Endothelial cell of umbilical vein (primary cell): ENCODE data around the gene SAXO1. TPM values are rescaled to one million over a fixed set of nuclear protein-coding genes. Genes with fewer than 3 reads are reported as not detected.

Source experiments
- BruUV-seq: library from RNA; stranded (reverse); fragments of 400-500 nt; replicated peaks from 2 replicates; lab custom pipeline; 2021; lab: Mats Ljungman, UMichigan
- CTCF ChIA-PET: fragments of 300-600, 350-600 bp; sonication (Branson Sonifier 250); formaldehyde crosslinking; loops from one replicate; lab custom pipeline; 2021; ENCODE audit warnings: antibody characterized with exemption, inconsistent platforms; lab: Charles Lee
- POLR2A ChIA-PET: fragments of 300-600, 350-600 bp; sonication (Branson Sonifier 250); formaldehyde crosslinking; loops from one replicate; lab custom pipeline; 2021; ENCODE audit warnings: antibody characterized with exemption, inconsistent platforms; lab: Charles Lee
- DNase-seq: peaks from one replicate; pipeline ENCODE4 v3.0.0-alpha.2; 2011; ENCODE audit warnings: low read depth, low spot score
- FAIRE-seq: peaks from 2 replicates; lab custom pipeline; 2011; peaks lifted over from hg19 to GRCh38; lab: Jason Lieb, UNC
- H2AFZ ChIP-seq: 2 replicates; pipeline ENCODE4 v1.6.0; 2012; ENCODE audit warnings: low read depth, low read length, control low read depth, inconsistent platforms
- H3K27ac ChIP-seq: 2 replicates; pipeline ENCODE4 v1.5.1; 2011; ENCODE audit warnings: low read depth, mild to moderate bottlenecking, control low read depth, low read length, moderate library complexity; ENCODE audit not compliant: insufficient read depth
- H3K27me3 ChIP-seq, 2 experiments: 2 replicates each; pipeline versions ENCODE4 v1.6.0 to v1.6.1; 2011; ENCODE audit warnings: low read length in 2 of 2, mixed read lengths in 1 of 2; ENCODE audit not compliant: control insufficient read depth in 2 of 2, insufficient read depth in 2 of 2
- H3K36me3 ChIP-seq, 2 experiments: 2 replicates in 1 of 2; 3 replicates in 1 of 2; pipeline ENCODE4 v1.5.1; 2011; ENCODE audit warnings: low read length in 2 of 2, mild to moderate bottlenecking in 1 of 2, moderate library complexity in 1 of 2; ENCODE audit not compliant: control insufficient read depth in 2 of 2, insufficient read depth in 2 of 2; ENCODE audit errors: extremely low read depth in 1 of 2
- H3K4me1 ChIP-seq: 3 replicates; pipeline ENCODE4 v1.5.1; 2011; ENCODE audit warnings: mild to moderate bottlenecking, low read length; ENCODE audit not compliant: control insufficient read depth, insufficient read depth; ENCODE audit errors: extremely low read depth
- H3K4me2 ChIP-seq: 2 replicates; pipeline ENCODE4 v1.6.1; 2011; ENCODE audit warnings: low read length, control low read depth, mixed read lengths; ENCODE audit not compliant: insufficient read depth
- H3K4me3 ChIP-seq, 3 experiments: fragments of 200-600 bp in 1 of 3; sonication (generic), shearing (Covaris generic) in 1 of 3; replicated peaks in 1 of 3; 2 replicates each; pipeline ENCODE4 v1.5.1; 2011 to 2016; ENCODE audit warnings: control low read depth in 3 of 3, low read length in 3 of 3, mild to moderate bottlenecking in 2 of 3, inconsistent platforms in 1 of 3, low read depth in 1 of 3, moderate library complexity in 1 of 3; ENCODE audit not compliant: insufficient read depth in 1 of 3
- H3K79me2 ChIP-seq: 2 replicates; pipeline ENCODE4 v1.6.0; 2012; ENCODE audit warnings: low read length, inconsistent platforms; ENCODE audit not compliant: control insufficient read depth, insufficient read depth
- H3K9ac ChIP-seq: replicated peaks from 2 replicates; pipeline ENCODE3; 2011; ENCODE audit warnings: low read length, control low read depth; ENCODE audit not compliant: insufficient read depth; ENCODE audit errors: extremely low read depth
- H3K9me1 ChIP-seq: replicated peaks from 3 replicates; pipeline ENCODE4 v1.6.0; 2011; ENCODE audit warnings: mild to moderate bottlenecking, low read length; ENCODE audit not compliant: control insufficient read depth, insufficient read depth; ENCODE audit errors: extremely low read depth
- H3K9me3 ChIP-seq: replicated peaks from 2 replicates; pipeline ENCODE4 v1.5.1; 2012; ENCODE audit warnings: low read length, inconsistent platforms; ENCODE audit not compliant: control insufficient read depth, insufficient read depth
- H4K20me1 ChIP-seq: replicated peaks from 2 replicates; pipeline ENCODE3; 2011; ENCODE audit warnings: mild to moderate bottlenecking, low read length; ENCODE audit not compliant: control insufficient read depth, insufficient read depth; ENCODE audit errors: extremely low read depth
- EZH2 ChIP-seq: IDR thresholded peaks from 2 replicates; pipeline ENCODE4 v1.6.1; 2012; ENCODE audit warnings: borderline replicate concordance, low read depth, mild to moderate bottlenecking, moderate library complexity, low read length, inconsistent platforms; ENCODE audit not compliant: severe bottlenecking
- FOS ChIP-seq: IDR thresholded peaks from 2 replicates; pipeline ENCODE4 v1.6.1; 2011; ENCODE audit warnings: mild to moderate bottlenecking, low read length, moderate library complexity, borderline replicate concordance; ENCODE audit not compliant: insufficient read depth
- GATA2 ChIP-seq: IDR thresholded peaks from 2 replicates; pipeline ENCODE4 v1.7.0; 2011; ENCODE audit warnings: low read depth, mild to moderate bottlenecking, moderate library complexity, mixed read lengths, low read length; ENCODE audit not compliant: insufficient read length, insufficient read depth
- JUN ChIP-seq: IDR thresholded peaks from 2 replicates; pipeline ENCODE4 v1.6.1; 2011; ENCODE audit warnings: borderline replicate concordance, low read depth; ENCODE audit not compliant: insufficient read length, insufficient read depth
- MYC ChIP-seq: IDR thresholded peaks from one replicate; pipeline ENCODE4 v1.6.1; 2011; ENCODE audit warnings: mild to moderate bottlenecking, low read depth, low read length
- POLR2A ChIP-seq: IDR thresholded peaks from 2 replicates; pipeline ENCODE4 v1.6.1; 2012; ENCODE audit warnings: low read depth, mild to moderate bottlenecking, control low read depth, low read length
- POLR2AphosphoS5 ChIP-seq: IDR thresholded peaks from 2 replicates; pipeline ENCODE4 v1.6.1; 2012; ENCODE audit warnings: low read depth, mild to moderate bottlenecking, control low read depth, low read length, moderate library complexity; ENCODE audit not compliant: insufficient read depth
- dilution Hi-C: fragments of 300-500 bp; cut with MboI; formaldehyde crosslinking; loops from one replicate; pipeline ENCODE4 v1.15.0; 2019; ENCODE audit warnings: low sequenced_read_pairs; ENCODE audit not compliant: extremely low pct_ligation_motif_present
- intact Hi-C: fragments of 100-400 bp; cut with micrococcal nuclease; formaldehyde crosslinking; loops from one replicate; pipeline ENCODE4 v1.10.0; 2022
- polyA plus RNA-seq, 4 experiments: library from polyadenylated mRNA; depleted of rRNA in 3 of 4; stranded (reverse) in 3 of 4; unstranded in 1 of 4; fragments of >200 nt; gene quantifications; 2 replicates each; pipeline versions ENCODE4 v1.2.1 to v1.2.3, GENCODE V29; 2011 to 2012; ENCODE audit warnings: missing spikeins in 1 of 4
- total RNA-seq: library from RNA; stranded (reverse); gene quantifications from 2 replicates; pipeline ENCODE4 v1.2.3, GENCODE V29; 2021
- TF ChIP-seq, protein P1 (sequence below), 2 donors: IDR thresholded peaks; 1 replicate in 1 of 2; 2 replicates in 1 of 2; pipeline ENCODE4 v1.5.1; 2011; ENCODE audit warnings: low read length in 2 of 2, mild to moderate bottlenecking in 2 of 2, moderate library complexity in 2 of 2, control low read depth in 1 of 2, inconsistent platforms in 1 of 2, low read depth in 1 of 2; ENCODE audit not compliant: insufficient read depth in 1 of 2; ENCODE audit errors: extremely low read depth in 1 of 2
- TF ChIP-seq, protein P2 (sequence below): IDR thresholded peaks from 2 replicates; pipeline ENCODE4 v1.6.1; 2011; ENCODE audit not compliant: insufficient read depth, insufficient read length

The SAXO1 gene
- total and polyA plus RNA-seq, 2 donors (not counting 3 experiments of a cell fraction or from before 2014, with no cell fraction given) = not detected

DNA sequence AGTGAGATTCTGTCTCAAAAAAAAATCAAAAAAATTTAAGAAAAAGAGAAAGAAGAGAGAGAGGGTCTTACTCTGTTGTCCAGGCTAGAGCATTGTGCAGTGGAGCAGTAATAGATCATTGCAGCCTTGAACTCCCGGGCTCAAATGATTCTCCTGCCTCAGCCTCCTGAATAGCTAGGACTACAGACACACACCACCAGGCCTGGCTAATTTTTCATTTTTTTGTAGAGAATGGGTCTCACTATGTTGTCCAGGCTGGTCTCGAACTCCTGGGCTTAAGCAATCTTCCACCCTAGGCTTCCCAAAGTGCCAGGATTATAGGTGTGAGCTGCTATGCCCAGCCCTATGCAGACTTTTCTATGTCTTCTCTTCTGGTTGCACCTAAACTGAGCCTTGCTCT, 41.2 kb upstream of the SAXO1 start:
- Histone ChIP-seq H3K4me1 (peaks cover 25% of the 10 kb centered on the region), H2AFZ (no peak overlapping the region), H3K36me3 (peaks cover 5 to 9% of the 10 kb centered on the region in 2 experiments), H3K9me1 (no peaks in the 10 kb centered on the region), H3K4me2 (peak overlapping the region; percentile 38), H3K27ac (peak overlapping the region; percentile 53), H3K79me2 (peaks cover 1% of the 10 kb centered on the region), H3K9ac (no peak overlapping the region), H3K27me3 (no peaks in the 10 kb centered on the region), H3K9me3 (no peaks in the 10 kb centered on the region), H3K4me3 (no peak overlapping the region), H4K20me1 (no peaks in the 10 kb centered on the region)
- intact Hi-C loops = no loop called here
- CTCF ChIA-PET = interaction anchor here (0.9 to 1.3 kb wide), 2 partner anchors 23 to 45 kb away, joined by 3 to 4 read pairs; no protein-coding TSS in a partner anchor
- FAIRE-seq (no peak), DNase-seq (no peak)
- TF ChIP-seq GATA2 (no peak), POLR2AphosphoS5 (no peak), FOS (no peak), MYC (no peak), POLR2A (no peak), JUN (no peak), EZH2 (no peak)
- TF ChIP-seq, protein P1, sequence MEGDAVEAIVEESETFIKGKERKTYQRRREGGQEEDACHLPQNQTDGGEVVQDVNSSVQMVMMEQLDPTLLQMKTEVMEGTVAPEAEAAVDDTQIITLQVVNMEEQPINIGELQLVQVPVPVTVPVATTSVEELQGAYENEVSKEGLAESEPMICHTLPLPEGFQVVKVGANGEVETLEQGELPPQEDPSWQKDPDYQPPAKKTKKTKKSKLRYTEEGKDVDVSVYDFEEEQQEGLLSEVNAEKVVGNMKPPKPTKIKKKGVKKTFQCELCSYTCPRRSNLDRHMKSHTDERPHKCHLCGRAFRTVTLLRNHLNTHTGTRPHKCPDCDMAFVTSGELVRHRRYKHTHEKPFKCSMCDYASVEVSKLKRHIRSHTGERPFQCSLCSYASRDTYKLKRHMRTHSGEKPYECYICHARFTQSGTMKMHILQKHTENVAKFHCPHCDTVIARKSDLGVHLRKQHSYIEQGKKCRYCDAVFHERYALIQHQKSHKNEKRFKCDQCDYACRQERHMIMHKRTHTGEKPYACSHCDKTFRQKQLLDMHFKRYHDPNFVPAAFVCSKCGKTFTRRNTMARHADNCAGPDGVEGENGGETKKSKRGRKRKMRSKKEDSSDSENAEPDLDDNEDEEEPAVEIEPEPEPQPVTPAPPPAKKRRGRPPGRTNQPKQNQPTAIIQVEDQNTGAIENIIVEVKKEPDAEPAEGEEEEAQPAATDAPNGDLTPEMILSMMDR (IDR thresholded peaks at IDR 0.05; ENCODE audit: extremely low read depth in 1 of 2, insufficient read depth in 1 of 2, low read depth in 1 of 2, low read length in 2 of 2) = no peak
- TF ChIP-seq, protein P2, sequence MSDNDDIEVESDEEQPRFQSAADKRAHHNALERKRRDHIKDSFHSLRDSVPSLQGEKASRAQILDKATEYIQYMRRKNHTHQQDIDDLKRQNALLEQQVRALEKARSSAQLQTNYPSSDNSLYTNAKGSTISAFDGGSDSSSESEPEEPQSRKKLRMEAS = no peak
- dilution Hi-C loops = no loop called here
- POLR2A ChIA-PET = no interaction called here
- no TSS peak for BruUV-seq
